HepG2 (cell line): ENCODE results near the gene GBA2. TPM values are rescaled to one million over a fixed set of nuclear protein-coding genes. Genes with fewer than 3 reads are reported as not detected.

Experiments used
- ARID2 ChIP-seq: sonication (generic); formaldehyde crosslinking; IDR thresholded peaks from 2 replicates; pipeline ENCODE4 v1.8.1; 2022; ENCODE audit warnings: mild to moderate bottlenecking, missing genetic modification reagents, borderline replicate concordance
- HCFC1 ChIP-seq: fragments of 150-350 bp; IDR thresholded peaks from 2 replicates; pipeline ENCODE4 v1.6.1; 2014; ENCODE audit warnings: low read depth, low read length
- MAFF ChIP-seq: IDR thresholded peaks from 2 replicates; pipeline ENCODE4 v1.6.1; 2011; ENCODE audit warnings: low read depth, low read length, improper control_type of control experiment
- NBN ChIP-seq: fragments of 450-650 bp; conservative IDR thresholded peaks from 2 replicates; pipeline ENCODE4 v1.6.1; 2017
- NFATC3 ChIP-seq: sonication (generic); formaldehyde crosslinking; IDR thresholded peaks from 2 replicates; pipeline ENCODE4 v1.5.1; 2020; ENCODE audit warnings: mild to moderate bottlenecking, missing genetic modification reagents
- PHF21A ChIP-seq: sonication (generic); formaldehyde crosslinking; IDR thresholded peaks from 2 replicates; pipeline ENCODE4 v1.5.0; 2020; ENCODE audit warnings: mild to moderate bottlenecking, missing genetic modification reagents
- RFX5 ChIP-seq: IDR thresholded peaks from 2 replicates; pipeline ENCODE4 v1.6.1; 2011; ENCODE audit warnings: low read depth, low read length, improper control_type of control experiment
- SP140L ChIP-seq: sonication (generic); formaldehyde crosslinking; IDR thresholded peaks from 2 replicates; pipeline ENCODE4 v1.4.0; 2020; ENCODE audit warnings: missing genetic modification reagents, borderline replicate concordance
- TFDP2 ChIP-seq: sonication (generic); formaldehyde crosslinking; IDR thresholded peaks from 2 replicates; pipeline ENCODE4 v1.4.0; 2020; ENCODE audit warnings: missing genetic modification reagents
- TRAFD1 ChIP-seq: sonication (generic); formaldehyde crosslinking; IDR thresholded peaks from 2 replicates; pipeline ENCODE4 v1.5.1; 2020; ENCODE audit warnings: missing genetic modification reagents, mild to moderate bottlenecking, borderline replicate concordance
- ZBTB20 ChIP-seq: sonication (generic); formaldehyde crosslinking; IDR thresholded peaks from 2 replicates; pipeline ENCODE4 v1.8.1; 2023; ENCODE audit warnings: missing genetic modification reagents, low read depth, mild to moderate bottlenecking, borderline replicate concordance
- ZNF44 ChIP-seq: sonication (generic); formaldehyde crosslinking; IDR thresholded peaks from 2 replicates; pipeline ENCODE4 v1.5.1; 2020; ENCODE audit warnings: mild to moderate bottlenecking, missing genetic modification reagents
- ZNF557 ChIP-seq: sonication (generic); formaldehyde crosslinking; IDR thresholded peaks from 2 replicates; pipeline ENCODE4 v1.4.0; 2020; ENCODE audit warnings: missing genetic modification reagents
- ZNF572 ChIP-seq: sonication (generic); formaldehyde crosslinking; IDR thresholded peaks from 2 replicates; pipeline ENCODE4 v1.5.1; 2020; ENCODE audit warnings: mild to moderate bottlenecking, missing genetic modification reagents
- ZNF598 ChIP-seq: sonication (generic); formaldehyde crosslinking; IDR thresholded peaks from 2 replicates; pipeline ENCODE4 v1.5.1; 2020; ENCODE audit warnings: mild to moderate bottlenecking, missing genetic modification reagents, borderline replicate concordance
- ZNF616 ChIP-seq: sonication (generic); formaldehyde crosslinking; IDR thresholded peaks from 2 replicates; pipeline ENCODE4 v1.5.0; 2020; ENCODE audit warnings: low read depth, mild to moderate bottlenecking, missing genetic modification reagents
- ZNF724P ChIP-seq: sonication (generic); formaldehyde crosslinking; IDR thresholded peaks from 2 replicates; pipeline ENCODE4 v1.8.0; 2022; ENCODE audit warnings: missing genetic modification reagents, borderline replicate concordance
- ZNF776 ChIP-seq: sonication (generic); formaldehyde crosslinking; IDR thresholded peaks from 2 replicates; pipeline ENCODE4 v1.4.0; 2020; ENCODE audit warnings: mild to moderate bottlenecking, missing genetic modification reagents
- ZSCAN12 ChIP-seq: sonication (generic); formaldehyde crosslinking; IDR thresholded peaks from 2 replicates; pipeline ENCODE4 v1.9.0; 2021; ENCODE audit warnings: mild to moderate bottlenecking, missing genetic modification reagents
- polyA plus RNA-seq, 8 experiments: library from polyadenylated mRNA; depleted of rRNA in 3 of 8; stranded (reverse) in 7 of 8; unstranded in 1 of 8; fragments of >200 nt; fragmentation: Illumina TruSeq in 4 of 8; extraction: Trizol in 4 of 8; gene quantifications; 2 replicates each; pipeline versions ENCODE4 v1.2.1 to v1.2.3, GENCODE V29; 2011 to 2016; ENCODE audit warnings: low read depth in 4 of 8, missing spikeins in 1 of 8, mixed read lengths in 1 of 8; ENCODE audit not compliant: insufficient read depth in 1 of 8
- total RNA-seq, 5 experiments: library from RNA; depleted of rRNA; stranded (reverse); fragments of >200 nt; fragmentation: Illumina TruSeq; extraction: Trizol; gene quantifications; 2 replicates each; pipeline ENCODE4 v1.2.3, GENCODE V29; 2016; ENCODE audit warnings: low read depth in 1 of 5
- TF ChIP-seq, protein P1 (sequence below): IDR thresholded peaks from 2 replicates; pipeline ENCODE4 v1.6.1; 2018; ENCODE audit warnings: missing genetic modification reagents
- TF ChIP-seq, protein P2 (sequence below): sonication (generic); formaldehyde crosslinking; IDR thresholded peaks from 2 replicates; pipeline ENCODE4 v1.5.0; 2020; ENCODE audit warnings: missing genetic modification reagents, mild to moderate bottlenecking, borderline replicate concordance
- TF ChIP-seq, protein P3 (sequence below): sonication (generic); formaldehyde crosslinking; IDR thresholded peaks from 2 replicates; pipeline ENCODE4 v1.4.0; 2020; ENCODE audit warnings: missing genetic modification reagents
- TF ChIP-seq, protein P4 (sequence below): sonication (generic); formaldehyde crosslinking; IDR thresholded peaks from 2 replicates; pipeline ENCODE4 v1.4.0; 2020; ENCODE audit warnings: missing genetic modification reagents

The GBA2 gene
- total and polyA plus RNA-seq, 2 of the 13 experiments (the other 11 are each of a cell fraction or from before 2014, with no cell fraction given): 37.5 to 86.1 TPM

GRCh38 chr9:35756275-35757225 lies 7.5 kb upstream of the GBA2 start (continued):
- TF ChIP-seq, protein P1, sequence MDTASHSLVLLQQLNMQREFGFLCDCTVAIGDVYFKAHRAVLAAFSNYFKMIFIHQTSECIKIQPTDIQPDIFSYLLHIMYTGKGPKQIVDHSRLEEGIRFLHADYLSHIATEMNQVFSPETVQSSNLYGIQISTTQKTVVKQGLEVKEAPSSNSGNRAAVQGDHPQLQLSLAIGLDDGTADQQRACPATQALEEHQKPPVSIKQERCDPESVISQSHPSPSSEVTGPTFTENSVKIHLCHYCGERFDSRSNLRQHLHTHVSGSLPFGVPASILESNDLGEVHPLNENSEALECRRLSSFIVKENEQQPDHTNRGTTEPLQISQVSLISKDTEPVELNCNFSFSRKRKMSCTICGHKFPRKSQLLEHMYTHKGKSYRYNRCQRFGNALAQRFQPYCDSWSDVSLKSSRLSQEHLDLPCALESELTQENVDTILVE: peak; percentile 73
- TF ChIP-seq NBN (no peak), PHF21A (CRISPR knock-in tag) (peak; percentile 53; the same call in 1 of the 2 replicates), NFATC3 (CRISPR knock-in tag) (no peak), ZNF44 (no peak), ZNF557 (CRISPR knock-in tag) (no peak; the same call in 1 of the 2 replicates), ZNF598 (CRISPR knock-in tag) (0 out of 2 replicates have a peak, but pooled peaks have one; percentile 70), ZNF572 (CRISPR knock-in tag) (no peak), ZBTB20 (CRISPR knock-in tag) (peak; percentile 50; the same call in 1 of the 2 replicates), ZNF616 (CRISPR knock-in tag) (0 out of 2 replicates have a peak, but pooled peaks have one; percentile 45), ZNF776 (CRISPR knock-in tag) (no peak; the same call in 1 of the 2 replicates), RFX5 (no peak), ZSCAN12 (CRISPR knock-in tag) (no peak), HCFC1 (no peak), ZNF724P (CRISPR knock-in tag) (no peak), ARID2 (CRISPR knock-in tag) (0 out of 2 replicates have a peak, but pooled peaks have one; percentile 37), MAFF (no peak), TRAFD1 (CRISPR knock-in tag) (no peak), SP140L (no peak), TFDP2 (CRISPR knock-in tag) (no peak; the same call in none of the 2 replicates)
- TF ChIP-seq, protein P2, sequence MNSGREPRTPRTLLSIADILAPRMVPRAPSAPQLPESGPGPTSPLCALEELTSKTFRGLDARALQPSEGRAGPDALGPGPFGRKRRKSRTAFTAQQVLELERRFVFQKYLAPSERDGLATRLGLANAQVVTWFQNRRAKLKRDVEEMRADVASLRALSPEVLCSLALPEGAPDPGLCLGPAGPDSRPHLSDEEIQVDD (CRISPR knock-in tag): no peak; the same call in 1 of the 2 replicates
- TF ChIP-seq, protein P3, sequence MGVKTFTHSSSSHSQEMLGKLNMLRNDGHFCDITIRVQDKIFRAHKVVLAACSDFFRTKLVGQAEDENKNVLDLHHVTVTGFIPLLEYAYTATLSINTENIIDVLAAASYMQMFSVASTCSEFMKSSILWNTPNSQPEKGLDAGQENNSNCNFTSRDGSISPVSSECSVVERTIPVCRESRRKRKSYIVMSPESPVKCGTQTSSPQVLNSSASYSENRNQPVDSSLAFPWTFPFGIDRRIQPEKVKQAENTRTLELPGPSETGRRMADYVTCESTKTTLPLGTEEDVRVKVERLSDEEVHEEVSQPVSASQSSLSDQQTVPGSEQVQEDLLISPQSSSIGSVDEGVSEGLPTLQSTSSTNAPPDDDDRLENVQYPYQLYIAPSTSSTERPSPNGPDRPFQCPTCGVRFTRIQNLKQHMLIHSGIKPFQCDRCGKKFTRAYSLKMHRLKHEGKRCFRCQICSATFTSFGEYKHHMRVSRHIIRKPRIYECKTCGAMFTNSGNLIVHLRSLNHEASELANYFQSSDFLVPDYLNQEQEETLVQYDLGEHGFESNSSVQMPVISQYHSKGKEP: no peak
- TF ChIP-seq, protein P4, sequence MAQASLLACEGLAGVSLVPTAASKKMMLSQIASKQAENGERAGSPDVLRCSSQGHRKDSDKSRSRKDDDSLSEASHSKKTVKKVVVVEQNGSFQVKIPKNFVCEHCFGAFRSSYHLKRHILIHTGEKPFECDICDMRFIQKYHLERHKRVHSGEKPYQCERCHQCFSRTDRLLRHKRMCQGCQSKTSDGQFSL: peak; percentile 95
